Tibial nerve (tissue), 4 donors: ENCODE results near the gene WNK3. TPM values are rescaled to one million over a fixed set of nuclear protein-coding genes. Genes with fewer than 3 reads are reported as not detected.

Experiments used
- DNase-seq, 2 donors: peaks; one replicate each; pipeline ENCODE4 v3.0.0-alpha.2; 2019; ENCODE audit warnings: low spot score in 2 of 2
- H3K27ac ChIP-seq, 4 donors: fragments of 200-600 bp; sonication (generic) in 3 of 4; one replicate each; pipeline ENCODE4 v1.5.1; 2017 to 2019; ENCODE audit warnings: mild to moderate bottlenecking in 1 of 4
- H3K27me3 ChIP-seq, 2 donors: fragments of 200-600 bp; sonication (generic) in 1 of 2; one replicate each; pipeline versions ENCODE4 v1.5.1 to v1.6.0; 2017 to 2019
- H3K36me3 ChIP-seq, 3 donors: fragments of 200-600 bp; sonication (generic); one replicate each; pipeline ENCODE4 v1.5.1; 2018 to 2019
- H3K4me1 ChIP-seq, 4 donors: fragments of 200-600 bp; sonication (generic) in 3 of 4; one replicate each; pipeline ENCODE4 v1.5.1; 2017 to 2019
- H3K4me3 ChIP-seq, 4 donors: fragments of 200-600 bp; sonication (generic) in 3 of 4; one replicate each; pipeline ENCODE4 v1.5.1; 2017 to 2019; ENCODE audit warnings: mild to moderate bottlenecking in 1 of 4, moderate library complexity in 1 of 4
- H3K9me3 ChIP-seq, 4 donors: fragments of 200-600 bp; sonication (generic) in 3 of 4; one replicate each; pipeline ENCODE4 v1.5.1; 2017 to 2019
- EP300 ChIP-seq, 2 donors: sonication (generic); formaldehyde crosslinking; IDR thresholded peaks; one replicate each; pipeline ENCODE4 v1.6.1; 2017; ENCODE audit warnings: antibody characterized with exemption in 2 of 2, mild to moderate bottlenecking in 1 of 2
- POLR2A ChIP-seq, 2 donors: fragments of 450-650 bp; IDR thresholded peaks; one replicate each; pipeline ENCODE4 v1.6.1; 2017; ENCODE audit warnings: antibody characterized with exemption in 2 of 2, mild to moderate bottlenecking in 2 of 2, moderate library complexity in 2 of 2
- WGBS, 2 donors: methylation state at CpG; one replicate each; pipeline ENCODE4 v1.1.5; 2018; 5-methylcytosine and 5-hydroxymethylcytosine counted together
- total RNA-seq, 4 donors: library from RNA; depleted of rRNA; stranded (reverse); fragments of >200 nt; gene quantifications; one replicate each; pipeline ENCODE4 v1.1.0, GENCODE V29; 2016
- TF ChIP-seq, protein P1 (sequence below), 5 experiments: fragments of 200-600 bp in 3 of 5; fragments of 450-650 bp in 2 of 5; sonication (generic) in 3 of 5; IDR thresholded peaks; one replicate each; pipeline ENCODE4 v1.5.1; 2016 to 2019; ENCODE audit warnings: antibody characterized with exemption in 5 of 5, mild to moderate bottlenecking in 3 of 5, moderate library complexity in 2 of 5

The WNK3 gene
- total RNA-seq, 4 donors from 2014 or later = 1.8 to 2.2 (median 2.0) TPM

DNA sequence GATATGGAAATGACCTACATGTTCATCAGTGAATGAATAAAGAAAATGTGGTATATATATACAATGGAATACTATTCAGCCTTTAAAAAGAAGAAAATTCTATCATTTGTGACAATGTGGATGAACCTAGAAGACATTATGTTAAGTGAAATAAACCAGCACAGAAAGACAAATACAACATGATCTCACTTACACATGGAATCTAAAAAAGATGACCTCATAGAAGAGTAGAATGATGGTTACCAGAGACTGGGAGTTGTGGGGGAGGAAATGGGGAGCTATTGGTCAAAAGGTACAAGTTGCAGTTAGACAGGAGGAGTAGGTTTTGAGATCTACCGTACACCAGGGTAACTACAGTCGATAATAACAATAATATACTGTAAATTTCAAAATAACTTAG lies 51.5 kb downstream of the WNK3 start:
- Histone ChIP-seq H3K4me1 (no peaks in the 10 kb centered on the region), H3K27me3 (no peaks in the 10 kb centered on the region), H3K27ac (no peak overlapping the region), H3K4me3 (no peak overlapping the region), H3K36me3 (no peaks in the 10 kb centered on the region), H3K9me3 (no peaks in the 10 kb centered on the region)
- TF ChIP-seq POLR2A (IDR thresholded peaks at IDR 0.05) (no peak), EP300 (IDR thresholded peaks at IDR 0.05) (no peak)
- TF ChIP-seq, protein P1, sequence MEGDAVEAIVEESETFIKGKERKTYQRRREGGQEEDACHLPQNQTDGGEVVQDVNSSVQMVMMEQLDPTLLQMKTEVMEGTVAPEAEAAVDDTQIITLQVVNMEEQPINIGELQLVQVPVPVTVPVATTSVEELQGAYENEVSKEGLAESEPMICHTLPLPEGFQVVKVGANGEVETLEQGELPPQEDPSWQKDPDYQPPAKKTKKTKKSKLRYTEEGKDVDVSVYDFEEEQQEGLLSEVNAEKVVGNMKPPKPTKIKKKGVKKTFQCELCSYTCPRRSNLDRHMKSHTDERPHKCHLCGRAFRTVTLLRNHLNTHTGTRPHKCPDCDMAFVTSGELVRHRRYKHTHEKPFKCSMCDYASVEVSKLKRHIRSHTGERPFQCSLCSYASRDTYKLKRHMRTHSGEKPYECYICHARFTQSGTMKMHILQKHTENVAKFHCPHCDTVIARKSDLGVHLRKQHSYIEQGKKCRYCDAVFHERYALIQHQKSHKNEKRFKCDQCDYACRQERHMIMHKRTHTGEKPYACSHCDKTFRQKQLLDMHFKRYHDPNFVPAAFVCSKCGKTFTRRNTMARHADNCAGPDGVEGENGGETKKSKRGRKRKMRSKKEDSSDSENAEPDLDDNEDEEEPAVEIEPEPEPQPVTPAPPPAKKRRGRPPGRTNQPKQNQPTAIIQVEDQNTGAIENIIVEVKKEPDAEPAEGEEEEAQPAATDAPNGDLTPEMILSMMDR (IDR thresholded peaks at IDR 0.05) = no peak
- DNase-seq = no peak
- WGBS, 2 donors = 88 to 95% methylated on average over 2 of the region's 2 CpGs

DNA sequence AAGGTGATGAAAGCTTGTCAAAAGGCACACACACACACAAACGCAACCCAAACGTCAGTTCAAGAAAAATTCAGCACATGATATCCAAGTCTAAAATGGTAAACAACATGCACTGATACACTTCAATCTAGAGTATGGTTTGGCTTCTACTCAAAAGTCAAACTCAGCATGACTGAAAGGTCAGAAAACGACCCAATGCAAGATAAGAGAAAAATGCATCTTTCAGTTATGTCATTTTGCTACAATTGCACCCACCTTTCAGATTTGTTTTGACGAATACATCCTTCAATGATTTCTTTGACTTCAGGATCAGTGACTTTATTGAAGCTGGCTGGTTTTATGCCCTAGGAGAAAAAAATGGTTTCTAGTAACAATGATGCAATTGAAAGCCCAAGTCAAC lies 56.3 kb downstream of the WNK3 start:
- TF ChIP-seq POLR2A (IDR thresholded peaks at IDR 0.05) = no peak
- no peak for TF ChIP-seq EP300 (IDR thresholded peaks at IDR 0.05)
- TF ChIP-seq, protein P1 (IDR thresholded peaks at IDR 0.05) = no peak

DNA sequence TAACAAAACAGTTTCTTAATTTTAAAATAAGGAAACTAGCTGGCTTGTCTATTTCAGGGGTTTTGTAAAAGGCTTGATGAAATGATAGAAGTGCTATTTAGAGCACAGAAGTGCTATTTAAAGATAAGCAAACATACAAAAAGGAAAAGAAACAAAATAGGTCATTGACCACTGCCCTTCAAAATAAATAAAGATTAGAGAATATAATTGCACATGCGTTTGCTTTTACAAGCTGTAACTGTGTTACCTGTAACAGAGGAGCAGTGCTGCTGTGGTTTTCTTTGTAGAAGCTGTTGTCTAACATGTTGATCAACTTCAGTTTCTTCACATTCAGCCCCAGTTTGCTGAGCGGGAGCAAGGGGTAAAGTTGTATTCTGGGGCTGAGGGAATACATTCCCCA lies 63.5 kb downstream of the WNK3 start:
- no peak for DNase-seq
- Histone ChIP-seq H3K27me3 (no peaks in the 10 kb centered on the region), H3K4me1 (no peaks in the 10 kb centered on the region), H3K27ac (no peak overlapping the region), H3K36me3 (peaks cover 0 to 4% (median 0%) of the 10 kb centered on the region in 3 donors), H3K4me3 (no peak overlapping the region), H3K9me3 (no peaks in the 10 kb centered on the region)
- TF ChIP-seq, protein P1 (IDR thresholded peaks at IDR 0.05) = no peak
- TF ChIP-seq EP300 (IDR thresholded peaks at IDR 0.05) = no peak
- no peak for TF ChIP-seq POLR2A (IDR thresholded peaks at IDR 0.05)
- WGBS, 2 donors = 75 to 78% methylated on average over 2 of the region's 2 CpGs

More for the DNA sequence above, 56.3 kb downstream of the WNK3 start:
- H3K27me3 ChIP-seq = peaks cover 0 to 3% of the 10 kb centered on the region in 2 donors
- no peaks in the 10 kb centered on the region for H3K4me1 ChIP-seq
- no peak overlapping the region for H3K4me3 ChIP-seq
- WGBS, 2 donors = 48 to 53% methylated on average over 4 of the region's 4 CpGs
- DNase-seq = no peak
- peaks cover 0 to 4% (median 0%) of the 10 kb centered on the region in 3 donors for H3K36me3 ChIP-seq
- H3K27ac ChIP-seq = no peak overlapping the region
- no peaks in the 10 kb centered on the region for H3K9me3 ChIP-seq

DNA sequence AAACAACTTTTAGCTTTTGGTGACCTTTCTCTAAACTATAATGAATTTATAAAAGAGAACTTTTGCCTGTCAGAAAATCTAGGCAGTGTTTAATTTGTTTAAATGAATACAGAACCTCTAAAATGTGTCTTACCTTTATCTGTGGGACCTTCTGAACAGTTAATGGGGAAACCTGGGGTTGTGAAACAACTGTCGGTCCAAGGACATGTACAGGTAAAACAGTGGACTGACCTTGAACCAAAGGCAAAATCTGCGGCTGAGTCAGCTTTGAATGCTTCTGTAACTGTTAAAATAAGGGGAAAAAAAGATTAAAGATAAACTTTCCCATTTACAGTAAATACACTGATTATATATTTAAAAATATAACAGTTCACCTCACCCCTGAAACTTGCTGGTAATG lies 65.1 kb downstream of the WNK3 start:
- Histone ChIP-seq H3K27me3 (no peaks in the 10 kb centered on the region), H3K36me3 (peaks cover 0 to 4% (median 0%) of the 10 kb centered on the region in 3 donors), H3K27ac (no peak overlapping the region), H3K4me3 (no peak overlapping the region), H3K4me1 (no peaks in the 10 kb centered on the region), H3K9me3 (no peaks in the 10 kb centered on the region)
- 89 to 97% methylated on average over 2 of the region's 2 CpGs for WGBS, 2 donors
- no peak for TF ChIP-seq POLR2A (IDR thresholded peaks at IDR 0.05)
- no peak for TF ChIP-seq EP300 (IDR thresholded peaks at IDR 0.05)
- TF ChIP-seq, protein P1 (IDR thresholded peaks at IDR 0.05) = no peak
- no peak for DNase-seq

DNA sequence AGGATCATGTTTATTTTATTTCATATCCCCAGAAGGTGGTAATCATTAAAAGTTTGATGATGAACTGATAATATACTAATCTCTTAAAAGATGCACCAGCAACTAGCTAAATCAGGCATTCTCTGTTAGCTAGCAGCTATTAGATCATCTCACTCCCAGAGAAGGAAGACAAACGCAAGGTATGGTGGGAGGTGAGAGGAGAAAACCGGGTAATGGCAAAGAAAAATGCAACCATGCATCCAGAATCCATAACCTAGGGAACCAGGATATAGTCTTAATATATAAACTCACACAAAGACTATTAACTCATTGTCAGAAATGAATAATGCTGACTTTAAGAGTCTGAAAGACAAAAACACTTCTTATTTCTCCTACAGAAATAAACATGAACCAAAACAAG lies 66.1 kb downstream of the WNK3 start:
- WGBS, 2 donors = 76 to 95% methylated on average over 2 of the region's 2 CpGs
- TF ChIP-seq EP300 (IDR thresholded peaks at IDR 0.05) (no peak), POLR2A (IDR thresholded peaks at IDR 0.05) (no peak)
- TF ChIP-seq, protein P1 (IDR thresholded peaks at IDR 0.05) = no peak
- no peak overlapping the region for H3K27ac ChIP-seq
- H3K36me3 ChIP-seq = peaks cover 0 to 3% (median 0%) of the 10 kb centered on the region in 3 donors
- no peak overlapping the region for H3K4me3 ChIP-seq
- no peaks in the 10 kb centered on the region for H3K9me3 ChIP-seq
- H3K27me3 ChIP-seq = no peaks in the 10 kb centered on the region
- no peak for DNase-seq
- no peaks in the 10 kb centered on the region for H3K4me1 ChIP-seq
